ENCODE results near the gene ANKRD44.

The ANKRD44 gene

GRCh38 chr2:197207106-197207505 is 103.5 kb downstream of the ANKRD44 start:
- no peak for DNase-seq (ENCODE audit: low spot score)

- no peak for DNase-seq (ENCODE audit: low spot score)
Observed at GRCh38 chr2:197205585-197206215, 104.9 kb downstream of the ANKRD44 start.

GRCh38 chr2:197204519-197205250 is 105.9 kb downstream of the ANKRD44 start:
- no peak for DNase-seq (ENCODE audit: low spot score)

- no peak for DNase-seq (ENCODE audit: low spot score)
Observed at GRCh38 chr2:197201874-197202273, 108.7 kb downstream of the ANKRD44 start.

GRCh38 chr2:197200762-197201058 is 109.9 kb downstream of the ANKRD44 start:
- no peak for DNase-seq (ENCODE audit: low spot score)

- no peak for DNase-seq (ENCODE audit: low spot score)
Observed at GRCh38 chr2:197200051-197200761, 110.4 kb downstream of the ANKRD44 start.

- DNase-seq (ENCODE audit: low spot score): no peak
Observed at GRCh38 chr2:197198890-197199289, 111.7 kb downstream of the ANKRD44 start.

- no peak for DNase-seq (ENCODE audit: low spot score)
Observed at GRCh38 chr2:197197895-197198311, 112.7 kb downstream of the ANKRD44 start.

GRCh38 chr2:197196541-197197180 is 113.9 kb downstream of the ANKRD44 start:
- no peak for DNase-seq (ENCODE audit: low spot score)

GRCh38 chr2:197195518-197195917 is 115.1 kb downstream of the ANKRD44 start:
- no peak for DNase-seq (ENCODE audit: low spot score)

GRCh38 chr2:197191940-197192322 is 118.6 kb downstream of the ANKRD44 start:
- no peak for DNase-seq (ENCODE audit: low spot score)

GRCh38 chr2:197191177-197191939 is 119.2 kb downstream of the ANKRD44 start:
- DNase-seq (ENCODE audit: low spot score): peak; percentile 40

GRCh38 chr2:197190100-197190432 is 120.5 kb downstream of the ANKRD44 start:
- DNase-seq (ENCODE audit: low spot score): no peak

- no peak for DNase-seq (ENCODE audit: low spot score)
Observed at GRCh38 chr2:197189426-197190099, 121.0 kb downstream of the ANKRD44 start.

GRCh38 chr2:197185676-197186075 is 124.9 kb downstream of the ANKRD44 start:
- DNase-seq (ENCODE audit: low spot score): no peak

- no peak for DNase-seq (ENCODE audit: low spot score)
Observed at GRCh38 chr2:197184959-197185586, 125.5 kb downstream of the ANKRD44 start.

- no peak for DNase-seq (ENCODE audit: low spot score)
Observed at GRCh38 chr2:197183355-197183754, 127.2 kb downstream of the ANKRD44 start.

GRCh38 chr2:197182668-197183067 is 127.9 kb downstream of the ANKRD44 start:
- DNase-seq (ENCODE audit: low spot score): no peak

- no peak for DNase-seq (ENCODE audit: low spot score)
Observed at GRCh38 chr2:197181491-197181890, 129.1 kb downstream of the ANKRD44 start.

GRCh38 chr2:197179744-197180498 is 130.7 kb downstream of the ANKRD44 start:
- no peak for DNase-seq (ENCODE audit: low spot score)

Data from hematopoietic multipotent progenitor cell treated with erythropoietin and hydrocortisone succinate and interleukin-3 and kit ligand, for 17 days (in vitro differentiated cells).